AG10803 (cell line): ENCODE data around the gene ALOXE3.

Experiments used
- DNase-seq: peaks from one replicate; pipeline ENCODE4 v3.0.0; 2010; ENCODE audit warnings: low read depth
- H3K4me3 ChIP-seq: 2 replicates; pipeline ENCODE4 v1.5.1; 2011; ENCODE audit warnings: mild to moderate bottlenecking, low read length, control low read depth
- CTCF ChIP-seq: conservative IDR thresholded peaks from 2 replicates; pipeline ENCODE4 v1.5.1; 2011; ENCODE audit warnings: mild to moderate bottlenecking, low read length, control low read depth, inconsistent platforms

ALOXE3 gene

GRCh38 chr17:8072729-8073461, 45.4 kb downstream of the ALOXE3 start:
- no peak for TF ChIP-seq CTCF
- no peak overlapping the region for H3K4me3 ChIP-seq
- DNase-seq: no peak

GRCh38 chr17:8072341-8072728, 46.0 kb downstream of the ALOXE3 start:
- no peak overlapping the region for H3K4me3 ChIP-seq

GRCh38 chr17:8071496-8071895, 46.8 kb downstream of the ALOXE3 start:
- no peak for TF ChIP-seq CTCF
- no peak overlapping the region for H3K4me3 ChIP-seq

More at GRCh38 chr17:8072341-8072728, 46.0 kb downstream of the ALOXE3 start:
- TF ChIP-seq CTCF: no peak
- no peak for DNase-seq

GRCh38 chr17:8069587-8069860, 48.8 kb downstream of the ALOXE3 start:
- DNase-seq: no peak
- H3K4me3 ChIP-seq: no peak overlapping the region
- no peak for TF ChIP-seq CTCF

More at GRCh38 chr17:8071496-8071895, 46.8 kb downstream of the ALOXE3 start:
- DNase-seq: no peak

GRCh38 chr17:8068736-8069586, 49.4 kb downstream of the ALOXE3 start:
- no peak for DNase-seq
- H3K4me3 ChIP-seq: no peak overlapping the region

GRCh38 chr17:8067806-8068205, 50.5 kb downstream of the ALOXE3 start:
- no peak for DNase-seq
- TF ChIP-seq CTCF: no peak
- no peak overlapping the region for H3K4me3 ChIP-seq

More at GRCh38 chr17:8068736-8069586, 49.4 kb downstream of the ALOXE3 start:
- no peak for TF ChIP-seq CTCF
